Putamen (tissue), 1 donor: Measurements from ENCODE around the gene GATA2.

Experiments used
- DNase-seq: peaks from one replicate; pipeline ENCODE4 v3.0.0-alpha.2; 2016; ENCODE audit warnings: low spot score

The GATA2 gene

DNA sequence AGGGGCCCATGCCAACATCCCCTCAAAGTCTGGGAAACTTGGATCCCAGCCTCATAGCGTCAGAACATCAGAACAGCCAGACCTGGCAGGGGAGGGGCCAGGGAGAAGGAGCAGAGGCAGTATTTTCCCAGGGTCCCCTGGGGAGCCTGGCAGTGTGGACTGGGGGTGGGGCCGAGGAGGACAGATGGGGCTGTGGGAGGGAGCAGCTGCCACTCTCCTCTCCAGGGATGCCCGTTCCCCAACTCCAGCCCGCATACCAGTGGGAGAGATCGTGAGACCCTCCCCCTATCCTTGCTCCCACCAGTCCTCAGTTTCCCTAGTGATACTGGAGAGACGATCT, 19.9 kb downstream of the GATA2 start:
- DNase-seq: no peak

DNA sequence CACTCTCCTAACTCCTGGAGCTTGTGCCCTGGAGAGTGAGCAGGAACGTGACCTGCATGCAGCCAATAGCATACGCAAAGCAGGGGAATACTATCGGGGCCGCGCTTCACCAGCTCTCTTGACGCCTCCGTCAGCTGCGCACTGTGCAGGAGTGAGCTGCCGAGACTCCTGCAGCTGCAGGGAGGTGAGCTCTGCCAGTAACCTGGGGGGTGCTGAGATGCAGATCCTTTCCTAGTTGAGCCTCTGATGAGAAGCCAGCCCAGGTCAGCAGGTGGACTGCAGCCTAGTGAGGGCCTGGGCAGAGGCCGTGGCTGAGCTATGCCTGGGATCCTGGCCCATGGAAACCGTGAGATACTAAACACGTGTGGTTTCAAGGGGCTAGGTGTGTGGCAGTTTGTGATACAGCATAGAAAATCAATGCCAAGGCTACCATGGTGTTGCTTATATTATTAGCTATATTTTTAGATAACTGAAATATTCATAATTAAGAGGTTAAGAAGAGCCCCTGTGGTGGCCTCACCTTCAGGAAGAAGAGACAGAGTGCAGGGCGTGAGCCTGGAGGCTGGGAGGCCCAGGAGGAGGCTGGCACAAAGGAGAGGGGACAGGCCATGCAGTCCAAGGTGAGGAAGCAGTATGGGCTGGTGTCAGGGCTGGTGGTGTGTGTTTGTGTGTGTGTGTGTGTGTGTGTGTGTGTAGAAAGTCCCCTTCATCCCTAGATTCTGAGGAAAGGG, 20.4 kb downstream of the GATA2 start:
- DNase-seq: no peak

DNA sequence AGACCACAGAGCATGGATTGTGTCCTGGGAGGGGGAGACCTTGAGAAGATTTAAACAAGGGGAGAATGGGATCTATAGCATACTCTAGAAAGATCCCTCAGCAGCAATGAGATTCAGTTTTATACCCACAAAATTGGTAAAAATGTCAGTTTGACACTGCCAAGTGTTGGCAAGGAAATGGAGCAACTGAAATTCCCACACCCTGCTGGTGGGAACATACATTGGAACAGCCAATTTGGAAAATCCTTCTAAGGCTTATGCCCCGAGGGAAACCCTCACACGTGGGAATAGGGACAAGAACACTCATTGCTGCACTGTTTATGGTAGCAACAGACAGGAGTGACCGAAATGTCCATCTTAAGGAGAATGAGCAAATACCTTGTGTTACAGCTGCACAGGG, 21.3 kb downstream of the GATA2 start:
- no peak for DNase-seq

DNA sequence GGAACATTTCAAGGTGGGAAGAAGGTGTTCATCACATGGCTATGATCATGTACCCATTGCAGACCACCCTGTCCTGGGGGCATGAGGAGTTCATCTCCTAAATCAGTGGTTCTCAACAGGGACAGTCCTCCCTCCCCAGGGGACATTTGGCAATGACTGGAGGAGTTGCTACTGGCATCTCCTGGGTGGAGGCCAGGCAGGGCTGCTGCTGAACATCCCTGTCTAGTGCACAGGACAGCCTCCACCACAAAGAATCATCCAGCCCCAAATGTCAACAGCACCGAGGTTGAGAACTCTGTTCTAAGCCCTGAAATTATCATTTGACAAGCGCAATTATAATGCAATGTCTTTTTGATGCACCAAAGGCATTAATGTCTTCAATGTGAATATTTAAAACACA, 21.9 kb downstream of the GATA2 start:
- DNase-seq: no peak

DNA sequence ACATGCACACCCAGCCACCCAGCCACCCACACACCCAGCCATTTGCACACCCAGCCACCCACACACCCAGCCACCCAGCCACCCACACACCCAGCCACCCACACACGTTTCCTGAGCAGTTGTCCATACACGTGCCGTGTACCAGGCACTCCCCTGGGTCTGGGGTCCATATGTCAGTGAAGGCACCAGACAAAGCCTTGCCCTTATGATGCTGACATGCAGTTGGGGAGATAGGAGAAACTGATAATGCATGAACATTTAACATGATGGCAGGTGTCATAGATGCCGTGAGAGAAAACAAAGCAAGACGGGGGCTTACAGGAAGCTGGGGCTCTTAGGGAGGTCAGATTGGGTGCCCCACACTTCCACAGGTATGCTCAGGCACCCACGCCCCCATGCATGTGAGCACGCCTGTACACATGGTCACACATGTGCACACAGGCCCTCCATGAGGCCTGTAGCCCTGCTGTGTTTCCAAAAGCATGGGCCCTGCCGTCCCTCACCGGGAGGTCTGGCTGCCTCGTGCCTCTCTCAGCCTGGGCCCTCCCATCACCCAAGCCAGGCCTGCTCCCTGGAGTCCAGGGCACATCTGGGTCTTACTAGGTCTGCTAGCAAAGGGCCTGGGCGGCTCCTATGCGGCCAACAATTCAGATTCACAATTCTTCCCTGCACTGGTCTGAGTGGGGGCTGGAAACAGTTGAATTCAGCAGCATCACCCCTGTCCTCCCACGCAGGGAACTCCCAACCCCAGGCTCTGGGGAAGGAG, 22.7 kb downstream of the GATA2 start:
- no peak for DNase-seq

DNA sequence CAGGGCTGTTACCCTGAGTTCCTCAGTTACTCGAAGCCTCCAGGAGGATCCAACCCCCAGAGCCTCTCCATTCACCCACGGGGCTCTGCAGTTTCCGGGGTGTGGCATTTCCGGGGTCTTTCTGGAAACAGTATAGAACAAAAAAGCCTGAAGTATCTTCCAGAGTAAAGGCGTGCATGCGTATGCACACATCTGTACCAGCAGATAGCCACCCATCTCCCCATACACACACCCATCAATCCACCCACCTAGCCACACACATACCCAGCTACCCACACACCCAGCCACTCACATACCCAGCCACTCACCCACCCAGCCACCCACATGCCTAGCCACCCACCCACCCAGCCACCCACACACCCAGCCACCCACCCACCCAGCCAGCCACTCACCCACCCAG, 23.4 kb downstream of the GATA2 start:
- DNase-seq: no peak

DNA sequence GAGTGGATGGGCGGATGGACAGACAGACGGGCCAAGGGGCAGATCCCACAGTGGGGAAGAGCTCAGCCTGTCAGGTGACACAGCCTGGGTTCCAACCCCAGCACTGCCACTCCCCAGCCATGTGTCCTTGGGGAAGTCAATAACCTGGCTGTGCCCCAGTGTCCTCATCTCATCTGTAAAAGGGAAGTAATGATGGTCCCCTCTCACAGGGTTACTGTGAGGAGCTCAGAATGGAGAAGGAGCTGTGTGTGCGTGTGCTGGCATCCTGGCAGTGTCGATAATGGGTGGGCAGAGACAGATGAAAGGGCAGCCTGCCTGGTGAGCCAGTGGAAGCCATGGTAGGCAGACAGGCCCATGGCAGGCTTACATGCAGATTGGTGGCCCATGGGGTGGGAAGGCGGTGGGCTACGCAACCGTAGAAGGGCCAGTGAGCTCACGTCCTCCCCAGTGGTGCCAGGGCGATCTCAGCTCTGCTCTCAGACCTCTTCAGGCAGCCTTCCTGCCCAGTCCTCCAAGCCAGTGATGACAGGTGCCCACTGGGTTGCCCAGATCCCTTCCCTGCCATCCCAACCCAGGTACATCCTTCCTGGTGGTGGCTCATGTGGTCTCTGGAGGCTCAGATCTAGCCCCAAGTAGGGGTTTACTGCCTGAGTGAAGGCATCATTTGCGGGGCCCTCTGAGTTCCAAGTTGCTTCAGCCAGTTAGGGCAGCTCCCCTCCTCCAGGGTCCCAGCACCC, 24.0 kb downstream of the GATA2 start:
- no peak for DNase-seq

DNA sequence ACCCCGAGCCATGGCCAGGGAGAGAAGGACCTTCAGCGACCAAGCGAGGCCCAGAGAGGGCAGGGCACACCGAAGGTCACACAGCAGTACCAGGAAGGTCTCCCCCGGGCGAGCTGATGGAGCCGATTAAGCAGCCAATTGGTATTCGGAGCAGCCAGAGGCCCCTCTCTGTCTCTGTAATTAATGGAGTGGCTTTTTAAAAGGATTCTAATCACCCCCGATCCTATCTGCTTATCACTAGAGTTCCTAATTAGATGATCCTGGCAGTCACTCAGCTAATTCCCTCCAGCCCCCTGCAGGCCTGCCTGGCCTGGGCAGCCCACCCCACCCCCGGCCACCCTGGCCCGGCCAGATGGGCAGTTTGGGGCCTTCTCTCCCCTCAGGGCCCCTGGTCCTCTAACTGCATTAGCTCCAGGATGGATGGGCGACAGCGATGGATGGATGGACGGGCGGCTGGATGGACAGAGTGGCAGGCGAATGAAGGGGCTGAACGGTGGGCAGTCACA, 24.7 kb downstream of the GATA2 start:
- no peak for DNase-seq

DNA sequence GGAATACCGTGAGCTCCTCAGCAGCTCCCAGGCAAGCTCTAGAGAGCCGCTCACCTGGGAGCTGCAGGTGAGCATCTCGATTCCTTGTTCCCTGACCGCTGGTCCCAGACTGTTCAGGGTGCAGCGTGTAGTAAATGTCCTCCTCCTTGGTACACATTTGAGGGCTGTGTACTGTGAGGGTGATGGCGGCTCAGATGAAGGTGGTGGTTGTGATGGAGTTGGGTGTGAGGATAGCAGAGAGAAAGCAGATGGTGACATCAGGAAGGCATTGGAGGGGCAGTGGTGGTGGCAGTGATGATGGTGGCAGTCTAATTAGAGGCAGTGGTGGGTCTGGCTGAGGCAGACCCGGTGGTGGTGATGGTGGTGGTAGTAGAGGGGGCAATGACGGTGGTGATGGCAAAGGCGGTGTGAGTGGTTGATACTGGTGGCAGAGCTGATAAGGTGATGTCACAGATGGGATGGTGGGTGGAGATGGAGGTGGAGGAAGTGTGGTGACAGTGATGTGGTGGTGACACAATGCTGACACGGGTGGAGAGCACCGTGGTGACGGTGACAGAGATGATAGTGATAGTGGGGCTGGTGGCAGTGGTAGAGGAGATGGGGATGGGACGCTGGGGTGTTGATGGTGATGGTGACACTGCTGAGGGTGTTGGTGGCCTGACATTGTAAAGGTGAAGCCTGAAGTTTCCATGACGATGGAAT, 26.0 kb downstream of the GATA2 start, which contains the start of gene DNAJB8:
DNAJB8 (minus strand) TSS at position 51 of the 702 bp plus-strand sequence. CDS start 3,645 bp downstream, outside the sequence.
- no peak for DNase-seq

DNA sequence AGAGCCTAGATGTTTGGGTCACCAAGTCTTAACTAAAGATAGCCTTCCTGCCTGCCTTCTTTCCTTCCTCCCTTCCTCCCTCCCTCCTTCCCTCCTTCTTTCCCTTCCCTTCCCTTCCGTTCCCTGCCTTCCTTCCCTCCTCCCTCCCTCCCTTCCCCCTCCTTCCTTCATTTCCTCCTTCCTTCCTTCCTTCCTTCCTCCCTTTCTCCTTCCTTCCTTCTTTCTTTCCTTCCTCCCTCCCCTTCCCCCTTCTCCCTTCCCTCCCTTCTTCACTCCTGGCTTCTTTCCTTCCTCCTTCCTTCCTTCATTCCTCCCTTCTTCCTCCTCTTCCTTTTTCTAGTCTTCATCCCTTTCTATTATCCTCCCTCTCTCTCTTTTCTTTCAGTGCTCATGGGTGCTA, 28.3 kb downstream of the GATA2 start:
- no peak for DNase-seq

DNA sequence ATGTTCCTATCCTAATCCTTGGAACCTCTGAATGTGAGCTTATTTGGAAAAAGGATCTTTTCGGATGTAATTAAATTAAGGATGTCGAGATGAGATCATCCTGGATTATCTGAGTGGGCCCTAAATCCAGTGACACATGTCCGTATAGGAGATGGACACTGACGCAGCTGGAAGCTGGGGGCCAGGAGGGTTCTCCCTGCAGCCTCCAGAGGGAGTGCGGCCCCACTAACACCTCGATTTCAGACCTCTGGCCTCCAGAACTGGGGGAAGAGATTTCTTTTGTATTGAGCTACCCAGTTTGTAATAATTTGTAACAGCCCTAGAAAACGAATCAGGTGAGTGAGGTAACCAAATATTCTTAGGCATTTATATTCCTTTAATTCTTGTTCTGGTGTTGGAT, 28.8 kb downstream of the GATA2 start:
- DNase-seq: no peak

DNA sequence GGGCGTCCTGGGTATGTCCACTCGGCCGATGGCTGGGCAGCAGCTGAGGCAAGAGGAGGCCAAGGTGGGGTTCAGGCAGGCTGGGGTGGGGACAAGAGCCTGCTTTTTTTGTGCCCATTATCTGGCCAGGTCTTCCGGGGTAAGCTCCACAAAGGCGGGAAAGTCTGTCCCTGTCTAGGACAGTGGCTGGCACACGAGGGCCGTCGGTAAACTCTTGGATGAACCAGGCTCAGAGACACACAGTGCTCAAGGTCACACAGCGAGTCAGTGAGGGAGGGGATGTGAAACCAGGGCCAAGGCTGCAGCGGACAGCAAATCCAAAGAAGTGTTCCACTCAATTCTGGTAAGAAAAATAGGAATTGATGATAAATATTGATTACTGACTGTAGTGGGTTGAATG, 29.2 kb downstream of the GATA2 start:
- no peak for DNase-seq

DNA sequence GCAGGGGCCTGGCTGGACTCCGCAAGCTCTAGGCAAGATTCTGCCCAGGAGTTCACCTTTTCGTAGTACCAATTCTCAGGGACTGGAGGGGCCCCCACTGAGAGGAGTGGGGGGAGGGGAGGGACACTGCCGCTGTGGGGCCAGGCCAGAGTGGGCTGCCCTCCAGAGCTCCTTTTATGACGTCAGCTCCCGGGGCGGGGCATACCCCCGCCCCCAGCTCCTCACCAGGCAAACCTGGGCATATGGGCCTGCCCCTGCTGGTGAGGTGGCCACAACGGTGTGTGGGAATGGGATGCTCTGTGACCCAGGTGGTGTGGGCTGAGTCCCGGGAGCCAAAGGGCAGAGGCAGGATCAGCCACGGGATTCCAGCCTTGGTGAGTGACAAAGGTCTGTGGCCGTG, 29.6 kb downstream of the GATA2 start:
- DNase-seq: no peak

DNA sequence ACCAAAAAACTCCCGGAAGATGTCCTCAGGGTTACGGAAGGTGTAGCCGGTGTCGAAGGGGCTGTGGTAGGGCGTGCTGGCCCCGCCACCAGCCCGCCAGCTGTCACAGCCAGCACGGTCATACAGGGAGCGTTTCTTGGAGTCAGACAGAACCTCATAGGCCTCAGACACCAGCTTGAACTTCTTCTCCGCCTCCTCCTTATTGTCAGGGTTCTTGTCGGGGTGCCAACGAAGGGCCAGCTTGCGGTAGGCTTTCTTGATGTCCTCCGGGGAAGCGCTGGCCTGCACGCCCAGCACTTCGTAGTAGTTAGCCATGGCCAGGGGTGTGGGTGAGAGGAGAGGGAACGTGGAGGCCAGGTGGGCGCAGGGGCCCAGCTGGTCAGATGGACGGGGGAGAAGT, 30.1 kb downstream of the GATA2 start:
- no peak for DNase-seq

DNA sequence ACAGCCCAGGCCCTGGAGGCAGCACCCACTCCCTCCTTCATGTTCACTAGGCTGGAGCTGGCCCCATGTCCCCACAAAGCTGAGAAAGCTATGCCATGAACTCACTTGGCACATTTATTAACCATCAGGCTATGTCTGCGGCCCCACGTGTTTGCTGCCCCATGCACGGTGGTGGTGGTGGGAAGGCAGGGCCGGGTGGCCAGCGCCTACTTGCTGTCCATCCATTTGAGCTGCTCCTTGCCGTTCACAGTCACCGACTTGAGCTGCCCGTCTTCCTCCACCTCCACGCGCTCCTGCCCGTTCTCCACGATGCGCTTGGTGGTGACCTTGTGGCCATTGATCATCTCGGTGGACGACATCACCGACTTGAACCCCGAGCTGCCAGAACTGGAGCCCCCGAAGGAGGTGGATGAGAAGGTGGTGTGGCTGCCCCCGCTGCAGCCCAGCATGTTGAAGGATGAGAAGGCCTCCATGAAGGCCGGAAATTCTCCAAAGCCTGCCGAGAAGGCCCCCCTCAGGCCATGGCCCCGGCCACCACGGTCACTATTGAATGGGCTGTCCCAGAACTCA, 30.6 kb downstream of the GATA2 start:
- no peak for DNase-seq

DNA sequence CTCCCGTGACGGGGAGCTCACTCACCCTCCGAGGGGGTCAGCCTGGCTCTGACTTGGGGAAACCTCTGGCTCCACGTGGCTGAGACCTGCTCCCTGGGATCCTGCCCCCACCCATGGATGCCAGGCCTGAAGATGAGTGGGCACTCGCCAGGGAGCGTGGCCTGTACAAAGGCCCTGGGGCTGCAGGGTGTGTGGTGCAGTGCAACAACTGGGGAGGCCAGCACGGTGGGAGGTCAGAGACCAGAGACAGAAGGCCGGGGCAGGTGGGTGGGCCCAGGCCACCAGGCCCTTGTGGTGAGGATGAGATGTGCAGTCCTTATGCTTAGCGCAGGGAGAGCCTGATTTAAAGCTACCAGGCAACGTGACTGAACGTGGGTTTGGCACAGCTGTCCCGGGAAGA, 31.3 kb downstream of the GATA2 start:
- DNase-seq: no peak

DNA sequence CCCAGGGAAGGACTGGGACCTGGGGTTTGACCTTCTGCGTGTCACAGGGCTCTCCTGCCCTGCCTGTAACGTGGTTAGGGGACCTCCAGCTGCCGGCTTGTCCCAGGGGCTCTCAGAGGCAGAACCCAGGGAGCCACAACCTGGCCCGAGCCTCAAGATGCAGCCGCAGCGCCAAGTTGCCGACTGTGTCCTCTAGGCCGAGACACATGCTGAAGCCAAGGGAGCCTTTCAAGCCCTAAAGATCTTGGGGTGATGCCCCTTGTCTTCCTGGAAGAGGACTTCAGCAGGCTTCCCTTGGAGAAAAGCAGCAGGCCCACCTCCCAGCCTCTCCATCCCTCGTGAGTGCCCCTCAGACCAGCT, 33.6 kb downstream of the GATA2 start:
- no peak for DNase-seq

DNA sequence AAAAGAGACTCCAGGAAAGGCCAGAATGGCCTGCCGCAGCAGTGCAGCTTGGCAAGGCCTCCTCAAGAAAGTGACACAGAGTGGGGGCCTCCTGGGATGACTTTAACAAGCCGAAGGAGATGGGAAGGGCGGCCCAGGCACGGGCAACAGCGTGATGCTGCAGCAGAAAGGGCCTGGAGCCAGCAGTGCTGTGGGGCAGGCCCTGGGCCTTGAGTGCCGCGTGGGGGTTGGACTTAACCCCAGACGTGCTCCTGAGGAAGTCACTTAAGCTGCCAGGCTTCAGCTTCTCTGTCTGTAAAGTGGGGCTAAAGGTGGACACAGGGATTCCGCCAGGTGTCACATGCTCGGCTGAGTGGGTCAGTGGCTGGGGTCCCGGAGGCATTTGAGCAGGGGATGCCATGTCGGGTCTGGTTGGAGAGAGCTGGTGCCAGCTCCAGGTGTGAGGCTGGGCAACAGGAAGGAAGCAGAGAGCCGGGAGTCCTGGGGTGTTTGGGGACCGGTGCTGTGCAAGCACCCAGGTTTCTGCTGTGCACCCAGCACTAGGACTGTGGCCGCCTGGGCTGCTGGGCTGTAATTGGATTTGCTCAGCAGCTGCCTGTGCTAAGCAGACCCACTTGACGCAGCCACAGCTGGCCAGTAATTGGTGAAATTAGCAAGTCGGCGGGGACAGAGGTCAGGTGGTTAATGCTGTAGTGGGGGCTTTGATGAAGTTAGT, 34.1 kb downstream of the GATA2 start:
- DNase-seq: no peak

DNA sequence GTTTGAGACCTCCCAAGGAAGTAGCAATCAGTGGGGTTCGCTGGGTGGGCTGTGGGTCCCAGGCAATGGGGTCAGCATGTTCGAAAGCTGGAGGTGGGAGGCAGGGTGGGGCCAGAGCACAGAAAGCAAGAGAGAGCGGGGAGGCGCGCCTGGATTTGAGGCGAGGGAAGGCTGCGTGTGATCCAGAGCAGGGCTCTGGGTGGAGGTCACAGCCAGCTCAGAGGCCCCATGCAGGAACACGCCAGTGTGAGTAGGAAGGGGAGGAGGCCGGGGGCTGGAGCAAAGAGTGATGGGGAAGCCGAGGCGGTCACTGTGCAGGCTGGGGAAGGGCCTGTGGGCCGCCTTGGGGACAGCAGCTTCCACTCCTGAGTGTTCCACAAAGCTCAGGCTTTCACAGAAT, 35.1 kb downstream of the GATA2 start:
- no peak for DNase-seq

DNA sequence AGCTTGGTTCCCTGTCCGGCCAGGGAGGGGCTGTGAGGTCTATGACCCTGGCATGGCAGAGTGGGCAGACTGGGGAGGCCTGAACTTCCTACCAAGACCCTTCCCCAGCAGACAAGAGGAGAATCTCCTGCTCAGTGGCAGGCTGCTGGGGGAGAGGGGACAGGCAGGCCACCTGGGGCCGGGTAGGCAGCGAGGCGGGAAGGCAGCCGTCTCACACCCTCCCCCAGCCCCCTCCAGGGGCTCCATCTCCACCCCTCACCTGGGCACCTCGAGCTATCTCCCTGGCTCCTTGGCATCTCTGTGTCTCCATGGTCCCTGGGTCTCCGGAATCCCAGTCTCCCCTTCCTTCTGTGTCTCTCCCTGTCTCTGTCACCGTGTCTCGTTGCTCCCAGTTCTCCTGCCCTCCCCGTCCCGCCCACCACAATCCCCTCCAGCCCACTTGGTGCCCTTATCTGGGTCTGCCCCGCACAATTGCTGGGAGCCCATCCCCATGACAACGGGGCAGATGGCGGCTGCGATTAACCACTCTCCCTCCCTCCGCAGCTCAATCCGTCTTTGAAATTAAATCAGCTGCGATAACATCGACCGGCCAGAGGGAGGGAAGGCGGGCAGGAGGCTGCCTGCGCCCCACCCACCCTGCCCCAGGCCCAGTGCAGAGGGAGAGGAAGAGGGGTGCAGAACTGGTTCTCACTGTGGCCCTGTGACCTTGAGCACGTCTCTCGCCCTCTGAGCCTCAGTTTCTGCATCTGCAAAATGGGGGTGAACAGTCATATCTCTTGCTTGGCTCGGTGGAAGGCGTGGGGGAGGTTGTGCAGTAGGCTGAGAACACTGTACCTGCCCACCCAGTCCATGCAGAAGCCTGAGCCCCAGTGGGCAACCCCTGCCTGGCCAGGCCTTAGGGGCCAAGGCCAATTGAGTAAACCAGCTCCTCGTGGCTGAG, 36.0 kb downstream of the GATA2 start:
- no peak for DNase-seq
